IMR-90 (cell line): ENCODE measurements around the gene TPSD1.
"Not testable (repeated sequence)": the region's sequence is repeated elsewhere in the genome, so short reads cannot be mapped to it uniquely, and the experiment has no call there.

Experiments
- MAZ ChIP-seq: IDR thresholded peaks from 2 replicates; pipeline ENCODE4 v1.6.1; 2012; ENCODE audit warnings: low read depth, mild to moderate bottlenecking, low read length, improper control_type of control experiment, moderate library complexity, borderline replicate concordance
- POLR2A ChIP-seq: IDR thresholded peaks from 2 replicates; pipeline ENCODE4 v1.6.1; 2012; ENCODE audit warnings: mild to moderate bottlenecking, low read depth, low read length
- RAD21 ChIP-seq: IDR thresholded peaks from 2 replicates; pipeline ENCODE4 v1.6.1; 2012; ENCODE audit warnings: low read length, improper control_type of control experiment
- TF ChIP-seq, protein P1 (sequence below): conservative IDR thresholded peaks from 2 replicates; pipeline ENCODE4 v1.5.1; 2012; ENCODE audit warnings: mild to moderate bottlenecking, low read depth, low read length, improper control_type of control experiment

DNA sequence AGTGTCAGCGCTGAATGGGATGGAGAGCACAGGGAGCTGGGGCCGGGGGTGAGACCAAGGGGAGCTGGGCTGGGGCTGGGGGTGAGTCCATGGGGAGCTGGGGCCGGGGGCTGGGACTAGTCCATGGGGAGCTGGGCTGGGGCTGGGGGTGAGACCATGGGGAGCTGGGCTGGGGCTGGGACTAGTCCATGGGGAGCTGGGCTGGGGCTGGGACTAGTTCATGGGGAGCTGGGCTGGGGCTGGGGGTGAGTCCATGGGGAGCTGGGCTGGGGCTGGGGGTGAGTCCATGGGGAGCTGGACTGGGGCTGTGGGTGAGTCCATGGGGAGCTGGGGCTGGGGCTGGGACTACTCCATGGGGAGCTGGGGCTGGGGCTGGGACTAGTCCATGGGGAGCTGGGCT lies 1.0 kb upstream of the TPSD1 start:
- TF ChIP-seq MAZ, POLR2A, RAD21: not testable (repeated sequence)
- TF ChIP-seq, protein P1, sequence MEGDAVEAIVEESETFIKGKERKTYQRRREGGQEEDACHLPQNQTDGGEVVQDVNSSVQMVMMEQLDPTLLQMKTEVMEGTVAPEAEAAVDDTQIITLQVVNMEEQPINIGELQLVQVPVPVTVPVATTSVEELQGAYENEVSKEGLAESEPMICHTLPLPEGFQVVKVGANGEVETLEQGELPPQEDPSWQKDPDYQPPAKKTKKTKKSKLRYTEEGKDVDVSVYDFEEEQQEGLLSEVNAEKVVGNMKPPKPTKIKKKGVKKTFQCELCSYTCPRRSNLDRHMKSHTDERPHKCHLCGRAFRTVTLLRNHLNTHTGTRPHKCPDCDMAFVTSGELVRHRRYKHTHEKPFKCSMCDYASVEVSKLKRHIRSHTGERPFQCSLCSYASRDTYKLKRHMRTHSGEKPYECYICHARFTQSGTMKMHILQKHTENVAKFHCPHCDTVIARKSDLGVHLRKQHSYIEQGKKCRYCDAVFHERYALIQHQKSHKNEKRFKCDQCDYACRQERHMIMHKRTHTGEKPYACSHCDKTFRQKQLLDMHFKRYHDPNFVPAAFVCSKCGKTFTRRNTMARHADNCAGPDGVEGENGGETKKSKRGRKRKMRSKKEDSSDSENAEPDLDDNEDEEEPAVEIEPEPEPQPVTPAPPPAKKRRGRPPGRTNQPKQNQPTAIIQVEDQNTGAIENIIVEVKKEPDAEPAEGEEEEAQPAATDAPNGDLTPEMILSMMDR: not testable (repeated sequence)
